Panc1 (cell line): ENCODE data around the gene SPEG. TPM values are rescaled to one million over a fixed set of nuclear protein-coding genes. Genes with fewer than 3 reads are reported as not detected.

Source experiments
- ATAC-seq: fragments of 200-7000 bp; cut with Tn5 transposase; 2 replicates; pipeline ENCODE4 v1.9.1; 2020; ENCODE audit warnings: mild to moderate bottlenecking, moderate library complexity
- BruUV-seq: library from RNA; stranded (reverse); fragments of 400-500 nt; replicated peaks from 2 replicates; lab custom pipeline; 2021; lab: Mats Ljungman, UMichigan
- CTCF ChIA-PET: fragments of 300-600 bp; sonication (Branson Sonifier 250); formaldehyde crosslinking; loops from one replicate; lab custom pipeline; 2022; ENCODE audit warnings: antibody characterized with exemption; lab: Charles Lee
- POLR2A ChIA-PET: fragments of 300-600 bp; sonication (Branson Sonifier 250); formaldehyde crosslinking; loops from one replicate; lab custom pipeline; 2022; ENCODE audit warnings: antibody characterized with exemption; lab: Charles Lee
- DNase-seq: peaks from one replicate; pipeline ENCODE4 v3.0.0-alpha.2; 2010; ENCODE audit warnings: low read depth, low spot score
- H3K27ac ChIP-seq: 2 replicates; pipeline ENCODE4 v1.5.1; 2011; ENCODE audit warnings: mild to moderate bottlenecking, low read length, inconsistent platforms
- H3K27me3 ChIP-seq: fragments of 200-500 bp; sonication (Bioruptor generic); 2 replicates; pipeline ENCODE4 v1.6.0; 2014; ENCODE audit warnings: low read length, inconsistent platforms; ENCODE audit not compliant: control insufficient read depth, insufficient read depth
- H3K36me3 ChIP-seq: fragments of 200-500 bp; sonication (Bioruptor generic); 2 replicates; pipeline ENCODE4 v1.5.1; 2014; ENCODE audit warnings: inconsistent platforms, mild to moderate bottlenecking, low read length, moderate library complexity; ENCODE audit not compliant: control insufficient read depth, insufficient read depth
- H3K4me1 ChIP-seq: 2 replicates; pipeline ENCODE4 v1.5.1; 2011; ENCODE audit warnings: inconsistent platforms, mild to moderate bottlenecking, low read length, moderate library complexity; ENCODE audit not compliant: control insufficient read depth, insufficient read depth
- H3K4me3 ChIP-seq, 2 experiments: 2 replicates each; pipeline ENCODE4 v1.5.1; 2011 to 2012; ENCODE audit warnings: low read depth in 2 of 2, low read length in 2 of 2, mild to moderate bottlenecking in 2 of 2, inconsistent platforms in 1 of 2, moderate library complexity in 1 of 2
- H3K9me3 ChIP-seq: fragments of 200-500 bp; sonication (Bioruptor generic); 2 replicates; pipeline ENCODE4 v1.5.1; 2014; ENCODE audit warnings: low read depth, mild to moderate bottlenecking, inconsistent platforms, low read length, moderate library complexity; ENCODE audit not compliant: control insufficient read depth, insufficient read depth
- POLR2AphosphoS5 ChIP-seq: IDR thresholded peaks from 2 replicates; pipeline ENCODE4 v1.6.1; 2012; ENCODE audit warnings: mild to moderate bottlenecking, low read depth, low read length, moderate library complexity
- SIN3A ChIP-seq: IDR thresholded peaks from 2 replicates; pipeline ENCODE4 v1.6.1; 2012; ENCODE audit warnings: low read depth, mild to moderate bottlenecking, low read length, moderate library complexity, borderline replicate concordance; ENCODE audit not compliant: insufficient read depth
- TCF7L2 ChIP-seq: IDR thresholded peaks from 2 replicates; pipeline ENCODE4 v1.6.1; 2011; ENCODE audit warnings: mild to moderate bottlenecking, low read depth, low read length, inconsistent platforms
- in situ Hi-C: cut with HindIII; loops from 2 replicates; pipeline ENCODE4 v1.10.0; 2016; ENCODE audit warnings: low sequenced_read_pairs, low pct_unique_long_range_greater_than_20kb
- intact Hi-C: fragments of 100-400 bp; cut with micrococcal nuclease; formaldehyde crosslinking; loops from one replicate; pipeline ENCODE4 v1.10.0; 2022; ENCODE audit not compliant: unreplicated experiment
- total RNA-seq: library from RNA; stranded (reverse); gene quantifications from one replicate; pipeline ENCODE4 v1.2.1, GENCODE V29; 2021; ENCODE audit not compliant: unreplicated experiment
- TF ChIP-seq, protein P1 (sequence below): fragments of 450-650 bp; IDR thresholded peaks from 2 replicates; pipeline ENCODE4 v1.5.1; 2017; ENCODE audit warnings: mild to moderate bottlenecking
- TF ChIP-seq, protein P2 (sequence below), 2 experiments: IDR thresholded peaks; 2 replicates each; pipeline ENCODE4 v1.6.1; 2011 to 2012; ENCODE audit warnings: low read depth in 2 of 2, control low read depth in 1 of 2, low read length in 1 of 2, mild to moderate bottlenecking in 1 of 2, moderate library complexity in 1 of 2; ENCODE audit not compliant: insufficient read depth in 1 of 2

SPEG gene
- total RNA-seq, 1 experiment from 2014 or later, result 3.4 TPM

DNA sequence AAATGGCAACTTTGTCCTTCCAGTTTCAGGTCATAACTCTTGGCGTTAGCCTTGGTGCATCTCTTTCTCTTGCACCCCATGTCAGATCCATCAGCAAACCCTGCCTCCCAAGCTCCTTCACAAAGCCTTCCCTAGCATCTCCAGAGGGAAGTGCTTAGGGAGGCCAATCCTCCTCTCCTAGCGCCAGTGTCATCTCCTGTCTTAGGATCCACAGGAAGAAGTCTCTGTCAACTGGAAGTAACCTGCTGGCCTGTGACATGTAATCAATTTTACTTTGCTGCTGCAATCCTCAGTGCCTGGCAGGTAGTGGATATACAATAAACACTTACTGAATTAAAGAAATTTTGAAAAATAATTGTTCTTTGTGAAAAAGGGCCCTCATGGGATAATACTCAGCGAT is 39.0 kb upstream of the SPEG start:
- TF ChIP-seq POLR2AphosphoS5, result no peak
- TF ChIP-seq, protein P1, sequence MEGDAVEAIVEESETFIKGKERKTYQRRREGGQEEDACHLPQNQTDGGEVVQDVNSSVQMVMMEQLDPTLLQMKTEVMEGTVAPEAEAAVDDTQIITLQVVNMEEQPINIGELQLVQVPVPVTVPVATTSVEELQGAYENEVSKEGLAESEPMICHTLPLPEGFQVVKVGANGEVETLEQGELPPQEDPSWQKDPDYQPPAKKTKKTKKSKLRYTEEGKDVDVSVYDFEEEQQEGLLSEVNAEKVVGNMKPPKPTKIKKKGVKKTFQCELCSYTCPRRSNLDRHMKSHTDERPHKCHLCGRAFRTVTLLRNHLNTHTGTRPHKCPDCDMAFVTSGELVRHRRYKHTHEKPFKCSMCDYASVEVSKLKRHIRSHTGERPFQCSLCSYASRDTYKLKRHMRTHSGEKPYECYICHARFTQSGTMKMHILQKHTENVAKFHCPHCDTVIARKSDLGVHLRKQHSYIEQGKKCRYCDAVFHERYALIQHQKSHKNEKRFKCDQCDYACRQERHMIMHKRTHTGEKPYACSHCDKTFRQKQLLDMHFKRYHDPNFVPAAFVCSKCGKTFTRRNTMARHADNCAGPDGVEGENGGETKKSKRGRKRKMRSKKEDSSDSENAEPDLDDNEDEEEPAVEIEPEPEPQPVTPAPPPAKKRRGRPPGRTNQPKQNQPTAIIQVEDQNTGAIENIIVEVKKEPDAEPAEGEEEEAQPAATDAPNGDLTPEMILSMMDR, result no peak
- TF ChIP-seq, protein P2, sequence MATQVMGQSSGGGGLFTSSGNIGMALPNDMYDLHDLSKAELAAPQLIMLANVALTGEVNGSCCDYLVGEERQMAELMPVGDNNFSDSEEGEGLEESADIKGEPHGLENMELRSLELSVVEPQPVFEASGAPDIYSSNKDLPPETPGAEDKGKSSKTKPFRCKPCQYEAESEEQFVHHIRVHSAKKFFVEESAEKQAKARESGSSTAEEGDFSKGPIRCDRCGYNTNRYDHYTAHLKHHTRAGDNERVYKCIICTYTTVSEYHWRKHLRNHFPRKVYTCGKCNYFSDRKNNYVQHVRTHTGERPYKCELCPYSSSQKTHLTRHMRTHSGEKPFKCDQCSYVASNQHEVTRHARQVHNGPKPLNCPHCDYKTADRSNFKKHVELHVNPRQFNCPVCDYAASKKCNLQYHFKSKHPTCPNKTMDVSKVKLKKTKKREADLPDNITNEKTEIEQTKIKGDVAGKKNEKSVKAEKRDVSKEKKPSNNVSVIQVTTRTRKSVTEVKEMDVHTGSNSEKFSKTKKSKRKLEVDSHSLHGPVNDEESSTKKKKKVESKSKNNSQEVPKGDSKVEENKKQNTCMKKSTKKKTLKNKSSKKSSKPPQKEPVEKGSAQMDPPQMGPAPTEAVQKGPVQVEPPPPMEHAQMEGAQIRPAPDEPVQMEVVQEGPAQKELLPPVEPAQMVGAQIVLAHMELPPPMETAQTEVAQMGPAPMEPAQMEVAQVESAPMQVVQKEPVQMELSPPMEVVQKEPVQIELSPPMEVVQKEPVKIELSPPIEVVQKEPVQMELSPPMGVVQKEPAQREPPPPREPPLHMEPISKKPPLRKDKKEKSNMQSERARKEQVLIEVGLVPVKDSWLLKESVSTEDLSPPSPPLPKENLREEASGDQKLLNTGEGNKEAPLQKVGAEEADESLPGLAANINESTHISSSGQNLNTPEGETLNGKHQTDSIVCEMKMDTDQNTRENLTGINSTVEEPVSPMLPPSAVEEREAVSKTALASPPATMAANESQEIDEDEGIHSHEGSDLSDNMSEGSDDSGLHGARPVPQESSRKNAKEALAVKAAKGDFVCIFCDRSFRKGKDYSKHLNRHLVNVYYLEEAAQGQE (IDR thresholded peaks at IDR 0.05; ENCODE audit: insufficient read depth in 1 of 2, low read depth in 2 of 2, low read length in 1 of 2), result no peak
- TF ChIP-seq TCF7L2, result no peak
- TF ChIP-seq SIN3A, result no peak
- peaks cover 25% of the 10 kb centered on the region for H3K4me1 ChIP-seq
- no peaks in the 10 kb centered on the region for H3K36me3 ChIP-seq
- DNase-seq (no peak), ATAC-seq (no peak)
- H3K27me3 ChIP-seq, result no peaks in the 10 kb centered on the region
- ChIA-PET CTCF (no interaction called here), POLR2A (no interaction called here)
- no peaks in the 10 kb centered on the region for H3K9me3 ChIP-seq
- in situ Hi-C loops, result no loop called here
- no peak overlapping the region for H3K4me3 ChIP-seq
- no TSS peak for BruUV-seq
- H3K27ac ChIP-seq, result no peak overlapping the region
- intact Hi-C loops, result no loop called here

DNA sequence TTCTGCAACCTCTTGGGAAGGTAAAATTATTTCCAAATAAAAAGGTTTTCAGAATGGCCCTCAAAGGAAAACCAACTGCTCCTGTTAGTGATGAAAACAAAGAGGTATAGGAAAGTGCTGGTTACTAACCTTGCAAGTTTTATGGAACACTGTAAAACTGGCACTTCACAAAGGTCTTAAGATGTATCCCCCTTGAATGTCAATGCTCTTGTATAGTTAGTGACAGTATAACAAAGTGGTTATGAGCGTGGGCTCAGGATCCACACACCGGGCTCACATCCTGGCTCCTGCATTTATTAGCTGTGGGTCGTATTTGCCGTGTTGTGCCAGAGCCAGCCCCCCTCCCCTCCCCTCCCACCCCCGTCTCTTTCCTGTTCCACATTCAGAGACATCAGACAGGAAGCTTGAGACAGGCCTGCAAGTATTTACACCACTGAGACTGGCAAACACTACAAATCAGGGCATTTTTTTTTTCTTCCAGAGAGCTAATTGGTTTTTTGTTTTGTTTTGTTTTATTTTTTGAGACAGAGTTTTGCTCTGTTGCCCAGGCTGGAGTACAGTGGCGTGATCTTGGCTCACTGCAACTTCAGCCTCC is 37.7 kb upstream of the SPEG start:
- DNase-seq (no peak), ATAC-seq (no peak)
- Histone ChIP-seq H3K36me3 (no peaks in the 10 kb centered on the region), H3K4me1 (peaks cover 29% of the 10 kb centered on the region), H3K27ac (no peak overlapping the region), H3K9me3 (no peaks in the 10 kb centered on the region), H3K27me3 (no peaks in the 10 kb centered on the region), H3K4me3 (no peak overlapping the region)
- intact Hi-C loops (no loop called here), in situ Hi-C loops (no loop called here)
- no TSS peak for BruUV-seq
- ChIA-PET POLR2A (no interaction called here), CTCF (interaction anchor here (0.6 kb wide), 1 partner anchor 110 kb away, joined by 3 read pairs; no protein-coding TSS in a partner anchor)
- TF ChIP-seq, protein P1, result no peak
- TF ChIP-seq TCF7L2, result no peak
- no peak for TF ChIP-seq POLR2AphosphoS5
- TF ChIP-seq SIN3A, result no peak
- TF ChIP-seq, protein P2 (IDR thresholded peaks at IDR 0.05; ENCODE audit: insufficient read depth in 1 of 2, low read depth in 2 of 2, low read length in 1 of 2), result no peak
